Measurements from ENCODE around the gene WWOX.

GRCh38 chr16:78289844-78290277 is 190.4 kb downstream of the WWOX start:
- TF ChIP-seq POLR2A (IDR thresholded peaks at IDR 0.05; ENCODE audit: low read length) = no peak
- no peak for TF ChIP-seq GATA1 (IDR thresholded peaks at IDR 0.05; ENCODE audit: low read depth, low read length)
